ENCODE measurements around the gene HRH3.

The HRH3 gene

DNA sequence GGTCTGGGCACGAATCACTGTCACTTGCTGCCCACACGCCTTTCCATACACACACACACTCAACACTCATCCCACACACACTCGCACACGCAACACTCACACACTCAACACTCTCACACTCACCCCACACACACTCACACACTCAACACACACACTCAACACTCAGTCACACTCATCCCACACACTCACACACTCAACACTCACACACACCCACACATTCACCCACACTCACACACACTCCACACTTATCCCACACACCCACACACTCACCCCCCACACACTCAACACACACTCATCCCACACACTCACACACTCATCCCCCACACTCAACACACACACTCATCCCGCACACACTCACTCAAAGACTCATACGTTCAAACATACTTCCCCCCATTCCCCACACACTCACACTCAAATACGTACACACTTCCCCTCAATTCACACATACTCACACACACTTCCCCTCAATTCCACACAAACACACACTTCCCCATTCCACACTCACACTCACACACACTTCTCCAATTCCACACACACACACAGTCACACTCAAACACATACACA lies 9.0 kb upstream of the HRH3 start:
- DNase-seq = no peak

DNA sequence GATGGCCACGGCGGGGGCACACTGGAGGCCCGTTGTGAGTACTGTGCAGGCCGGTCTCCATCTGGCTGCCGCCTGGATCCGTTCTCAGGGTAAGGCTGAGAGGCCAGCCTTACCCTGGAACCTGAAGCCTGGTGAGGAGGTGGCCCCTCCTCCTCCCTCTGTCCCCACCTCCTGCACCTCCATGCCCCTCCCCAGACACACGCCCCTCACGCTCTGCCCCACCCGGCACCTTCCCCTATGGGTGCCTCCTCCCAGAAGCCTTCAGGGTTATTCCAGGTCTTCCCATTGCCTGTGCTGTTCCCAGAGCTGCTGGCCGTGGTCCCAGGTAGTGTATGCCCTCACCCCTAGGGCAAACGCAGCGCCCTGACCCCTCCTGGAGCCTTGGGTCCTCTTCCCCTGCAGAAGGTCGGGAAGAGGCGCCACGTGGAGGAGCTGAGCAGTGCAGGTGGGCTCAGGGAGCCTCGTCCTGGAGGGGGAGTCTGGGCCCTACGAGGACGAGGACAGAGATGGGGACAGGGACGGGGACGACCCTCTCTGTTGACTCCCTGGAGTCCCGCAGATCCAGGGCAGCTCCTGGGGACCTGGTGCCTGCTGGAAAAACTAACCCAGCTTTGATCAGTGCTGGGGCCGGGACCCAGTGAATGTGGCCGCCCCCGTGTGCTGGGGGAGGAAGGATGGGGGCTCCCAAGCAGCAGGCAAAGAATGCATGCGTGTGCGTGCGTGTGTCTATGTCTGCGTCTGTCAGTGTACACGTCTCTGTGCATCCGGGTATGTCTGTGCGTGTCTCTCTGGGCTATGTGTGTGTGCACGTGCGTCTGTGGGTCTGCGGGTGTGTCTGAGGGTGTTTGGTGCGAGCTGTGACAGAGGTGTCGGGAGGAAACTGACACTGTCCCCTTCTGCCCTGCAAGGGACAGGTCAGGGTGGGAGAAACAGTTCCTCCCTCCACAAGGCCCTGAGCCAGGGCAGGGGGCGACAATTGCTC lies 8.2 kb upstream of the HRH3 start:
- DNase-seq = no peak

DNA sequence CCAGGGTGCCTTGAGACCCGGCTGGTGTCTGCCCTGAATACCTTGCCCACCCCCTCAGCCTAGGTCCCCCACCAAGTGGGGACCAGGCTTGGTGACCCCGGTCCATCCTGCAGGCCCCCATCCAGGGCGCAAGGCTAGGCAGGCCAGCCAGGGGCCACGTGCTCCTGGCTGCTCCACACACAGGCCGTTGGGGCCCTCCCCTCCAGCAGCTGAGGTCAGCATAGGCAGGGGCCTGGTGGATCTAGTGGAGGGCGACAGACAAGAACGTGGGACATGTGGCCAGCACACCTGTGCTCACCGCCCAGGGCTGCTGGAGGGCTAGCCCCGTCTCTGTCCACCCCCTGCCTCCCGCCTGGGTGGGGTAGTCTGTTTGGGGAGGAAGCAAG lies 7.5 kb upstream of the HRH3 start:
- DNase-seq = no peak

DNA sequence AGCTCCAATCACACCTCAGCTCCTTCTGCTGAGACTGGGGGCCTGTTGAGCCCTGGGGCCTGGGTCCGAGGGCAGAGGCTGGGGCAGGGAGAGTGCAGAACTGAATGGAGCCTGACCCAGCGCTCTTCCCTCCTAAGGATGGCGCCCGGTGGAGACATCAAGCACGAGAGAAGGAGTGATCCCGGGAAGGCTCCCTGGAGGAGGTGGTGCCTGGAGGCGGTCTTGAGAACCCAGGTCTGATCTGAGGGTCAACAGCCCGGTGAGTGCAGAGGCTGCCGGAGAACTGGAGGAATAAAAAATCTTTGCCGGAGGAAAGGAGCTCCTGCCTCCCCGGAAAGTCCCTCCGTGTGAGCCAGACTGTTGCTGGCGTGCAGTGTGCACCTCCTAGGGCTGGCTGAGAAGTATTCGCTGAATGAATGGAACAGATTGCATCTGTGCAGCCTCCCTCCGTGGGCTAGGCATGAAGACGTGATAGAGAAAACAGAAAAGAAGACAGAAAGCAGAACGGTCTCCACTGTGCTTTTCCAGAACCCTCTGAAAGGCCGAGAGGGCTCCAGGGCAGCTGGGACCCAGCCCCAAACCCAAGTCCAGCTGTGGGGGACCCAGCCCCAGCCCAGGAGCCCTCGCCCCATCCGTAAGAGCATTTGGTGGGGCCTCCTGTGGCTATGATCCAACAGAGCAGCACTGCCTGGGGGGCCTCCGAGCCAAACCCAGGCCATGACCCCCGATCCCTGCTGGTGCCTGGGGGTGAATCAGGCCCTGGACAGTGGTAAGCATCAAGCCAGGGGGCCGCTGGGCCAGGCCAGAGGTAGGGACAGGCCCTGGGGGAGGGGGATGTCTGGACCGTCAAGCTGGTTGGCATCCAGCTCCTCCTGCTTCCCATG lies 6.9 kb upstream of the HRH3 start:
- DNase-seq = no peak

DNA sequence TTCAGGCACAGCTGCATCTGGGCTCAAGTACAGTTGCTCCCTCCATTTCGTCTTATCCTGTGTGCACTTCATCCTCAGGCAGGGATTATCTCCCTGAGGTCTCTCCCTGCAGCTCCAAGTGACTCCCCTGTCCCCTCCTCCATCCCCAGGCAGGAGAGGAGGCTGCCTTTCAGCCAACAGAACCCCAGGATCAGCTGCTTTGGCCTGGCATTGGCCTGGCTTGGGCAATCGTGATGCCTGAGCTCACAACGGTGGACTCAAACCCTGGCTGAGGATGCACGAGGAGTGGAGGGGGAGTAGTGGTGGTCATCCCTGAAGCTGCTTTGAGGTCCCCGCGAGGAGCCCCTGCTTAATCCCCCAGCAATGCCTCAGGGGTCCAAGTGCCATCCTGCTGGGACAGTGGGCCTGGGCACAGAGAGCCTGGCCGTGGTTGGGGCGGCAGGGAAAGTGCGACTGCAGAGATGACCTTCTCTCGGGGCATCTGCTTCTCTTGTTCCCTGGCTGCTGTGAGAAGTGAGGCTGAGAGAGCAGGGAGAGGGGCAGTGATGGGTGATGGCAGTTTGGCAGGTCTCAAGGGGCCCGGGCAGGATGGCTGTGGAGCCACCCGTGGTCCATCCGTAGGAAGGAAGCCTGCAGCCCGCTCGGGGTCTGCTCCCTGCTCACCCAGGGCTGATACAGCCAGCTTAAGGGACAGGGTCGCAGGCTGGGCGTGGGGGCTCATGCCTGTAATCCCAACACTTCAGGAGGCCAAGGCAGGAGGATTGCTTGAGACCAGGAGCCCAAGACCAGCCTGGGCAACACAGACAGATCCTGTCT lies 6.0 kb upstream of the HRH3 start:
- DNase-seq = no peak

DNA sequence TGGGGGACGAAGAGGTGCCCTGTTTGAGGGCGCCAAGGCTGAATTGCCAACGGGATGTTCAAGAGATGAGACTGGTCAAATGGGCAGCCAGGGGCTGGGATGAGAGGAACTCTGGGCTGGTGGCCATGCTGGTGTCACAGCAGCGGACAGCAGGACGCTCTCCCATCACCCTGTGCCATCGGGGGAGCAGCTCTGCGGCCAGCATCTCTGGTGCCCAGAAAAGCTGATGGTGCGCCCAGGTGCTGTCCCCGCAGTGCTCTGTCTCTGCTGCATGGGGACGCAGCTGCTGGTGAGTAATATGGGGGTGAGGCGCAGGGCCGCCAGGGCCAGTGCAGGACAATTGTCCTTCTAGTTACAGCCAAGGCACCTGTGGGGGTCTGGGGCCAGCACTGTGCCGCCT lies 4.9 kb upstream of the HRH3 start:
- DNase-seq = no peak

DNA sequence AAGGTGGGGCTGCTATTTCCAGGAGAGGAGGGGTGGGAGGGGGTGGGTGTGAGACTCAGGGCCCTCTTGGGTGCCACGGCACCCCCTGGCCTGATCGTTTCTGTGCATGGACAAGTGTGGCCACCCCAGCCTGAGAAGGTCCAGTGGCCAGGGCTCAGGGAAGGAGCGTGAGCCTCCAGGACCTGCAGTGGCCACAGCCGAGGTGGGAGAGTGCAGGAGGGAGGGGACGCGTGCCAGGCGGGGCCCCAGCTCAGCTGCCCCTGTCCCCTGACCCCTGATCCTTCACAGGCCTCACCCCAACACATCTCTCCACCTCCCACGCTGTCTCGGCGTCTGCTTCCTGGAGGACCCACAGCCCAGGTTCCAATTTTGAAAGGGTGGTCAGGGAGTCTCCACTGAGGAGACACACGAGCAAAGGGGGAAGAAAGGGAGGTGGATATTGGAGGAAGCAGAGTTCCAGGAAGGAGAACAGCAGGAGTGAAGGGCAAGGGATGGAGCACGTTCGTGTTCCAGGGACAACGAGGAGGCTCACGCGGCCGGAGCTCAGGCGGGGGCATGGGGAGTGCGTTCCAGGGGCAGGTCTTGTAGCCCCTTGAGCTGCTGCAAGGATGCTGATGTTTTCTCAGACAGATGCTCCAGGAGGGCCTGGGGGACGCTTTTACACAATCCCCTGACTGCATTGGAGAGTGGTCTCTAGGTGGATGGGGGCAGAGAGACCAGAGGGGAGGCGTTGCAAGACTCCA lies 4.2 kb upstream of the HRH3 start:
- DNase-seq = no peak

DNA sequence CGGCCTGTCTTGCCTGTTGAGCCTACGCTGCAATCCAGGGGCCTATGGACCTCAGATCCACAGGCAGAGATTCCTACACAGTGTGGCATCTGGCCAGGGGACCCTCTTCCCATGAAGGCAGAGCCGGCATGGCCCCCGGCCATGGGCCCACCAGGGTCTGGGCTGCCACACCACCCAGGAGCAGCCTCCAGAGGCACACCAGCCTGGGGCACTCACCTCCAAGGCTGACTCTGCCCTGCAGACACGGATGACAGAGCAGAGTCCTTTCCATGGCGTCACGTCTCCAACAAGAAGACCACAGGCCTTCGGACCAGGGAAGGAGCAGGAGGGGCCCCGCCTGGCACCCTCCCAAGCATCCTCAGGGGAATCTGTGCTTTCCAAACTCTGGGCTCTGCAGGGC lies 3.5 kb upstream of the HRH3 start:
- DNase-seq = no peak

DNA sequence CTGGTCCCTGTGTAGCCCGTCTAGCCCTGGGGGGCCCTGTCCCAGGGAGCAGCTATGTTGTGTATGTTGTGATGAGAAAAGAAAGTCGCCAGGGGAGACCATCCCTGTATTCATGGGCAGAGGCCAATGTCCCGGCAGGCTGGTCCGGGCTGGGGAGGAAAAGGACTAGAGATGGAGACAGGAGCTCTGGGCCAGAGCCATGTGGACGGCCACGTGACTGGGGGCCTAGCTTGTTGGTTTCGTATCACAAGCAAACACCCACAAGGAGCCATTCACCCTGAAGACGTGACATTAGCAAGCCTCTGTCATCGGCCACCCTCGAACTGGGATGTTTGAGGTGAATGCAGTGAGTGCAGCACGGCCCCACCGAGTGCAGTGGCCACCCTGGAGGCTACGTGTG lies 2.9 kb upstream of the HRH3 start:
- DNase-seq = no peak

DNA sequence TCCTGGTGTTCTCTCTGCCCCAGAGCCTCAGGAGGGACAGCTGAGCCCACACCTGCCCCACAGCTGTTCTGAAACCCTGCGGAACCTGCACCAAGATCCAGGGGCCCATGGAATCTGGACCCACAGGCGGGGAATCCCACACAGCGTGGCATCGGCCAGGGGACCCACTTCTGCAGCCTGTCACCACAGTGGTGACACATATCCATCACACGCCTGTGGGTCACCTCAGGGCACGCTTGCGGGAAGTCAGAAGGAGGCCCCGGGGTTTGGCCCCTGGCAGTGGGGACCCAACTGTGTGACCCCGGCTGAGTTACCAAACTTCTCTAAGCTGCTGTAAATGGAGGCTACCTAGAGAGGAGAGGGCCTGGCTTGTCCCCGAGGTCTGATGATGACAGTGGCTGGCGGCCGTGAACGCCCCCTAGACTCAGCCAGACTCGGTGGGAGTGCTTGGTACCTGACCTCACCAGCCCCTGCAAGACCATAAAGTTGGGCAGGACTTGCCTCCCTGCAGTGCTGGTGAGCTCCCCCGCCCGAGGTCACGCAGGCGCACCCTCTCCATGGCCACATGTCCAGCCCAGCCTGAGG lies 2.3 kb upstream of the HRH3 start:
- DNase-seq = no peak

DNA sequence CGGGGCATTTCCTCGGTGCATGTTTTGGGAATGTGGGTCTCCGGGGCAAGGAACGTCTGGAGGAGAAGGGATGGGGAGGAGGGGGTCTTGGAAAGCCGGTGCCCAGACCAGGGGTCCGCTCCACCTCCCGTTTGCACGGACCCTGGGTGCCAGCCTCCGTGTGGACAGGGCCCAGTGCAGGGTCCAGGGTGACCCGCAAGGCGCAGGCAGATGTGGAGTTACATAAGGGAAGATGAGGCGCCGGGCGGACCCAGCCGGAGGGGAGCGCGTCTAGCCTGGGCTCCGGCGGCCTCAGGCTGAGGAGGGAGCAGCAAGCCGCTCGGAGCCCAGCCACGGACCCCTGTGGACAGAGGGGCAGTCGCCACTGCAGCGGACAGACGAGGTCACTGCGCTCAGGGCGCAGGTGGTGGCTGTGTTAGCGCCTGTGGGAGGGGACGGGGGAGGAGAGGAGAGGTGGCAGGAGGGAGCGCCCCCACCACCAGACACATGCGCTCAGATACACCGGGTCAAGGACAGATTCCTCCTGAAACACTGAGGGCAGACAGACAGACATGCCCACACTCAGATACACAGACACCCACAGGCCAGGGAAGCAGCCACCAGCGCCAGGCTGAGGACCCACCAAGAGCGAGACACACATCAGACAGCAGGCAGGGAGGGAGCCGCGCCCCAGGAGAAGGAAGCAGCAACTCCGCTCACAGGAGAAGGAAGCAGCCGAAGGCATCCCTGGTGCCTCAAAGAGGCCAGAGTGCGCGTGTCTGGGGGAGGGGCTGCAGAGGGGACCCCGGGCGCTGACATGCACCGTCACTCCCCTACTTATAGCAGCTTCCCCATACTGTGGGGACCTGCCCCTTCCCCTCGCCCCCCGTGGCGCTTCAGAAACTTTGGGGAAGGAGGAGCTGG lies 839 bp upstream of the HRH3 start:
- no peak for DNase-seq

DNA sequence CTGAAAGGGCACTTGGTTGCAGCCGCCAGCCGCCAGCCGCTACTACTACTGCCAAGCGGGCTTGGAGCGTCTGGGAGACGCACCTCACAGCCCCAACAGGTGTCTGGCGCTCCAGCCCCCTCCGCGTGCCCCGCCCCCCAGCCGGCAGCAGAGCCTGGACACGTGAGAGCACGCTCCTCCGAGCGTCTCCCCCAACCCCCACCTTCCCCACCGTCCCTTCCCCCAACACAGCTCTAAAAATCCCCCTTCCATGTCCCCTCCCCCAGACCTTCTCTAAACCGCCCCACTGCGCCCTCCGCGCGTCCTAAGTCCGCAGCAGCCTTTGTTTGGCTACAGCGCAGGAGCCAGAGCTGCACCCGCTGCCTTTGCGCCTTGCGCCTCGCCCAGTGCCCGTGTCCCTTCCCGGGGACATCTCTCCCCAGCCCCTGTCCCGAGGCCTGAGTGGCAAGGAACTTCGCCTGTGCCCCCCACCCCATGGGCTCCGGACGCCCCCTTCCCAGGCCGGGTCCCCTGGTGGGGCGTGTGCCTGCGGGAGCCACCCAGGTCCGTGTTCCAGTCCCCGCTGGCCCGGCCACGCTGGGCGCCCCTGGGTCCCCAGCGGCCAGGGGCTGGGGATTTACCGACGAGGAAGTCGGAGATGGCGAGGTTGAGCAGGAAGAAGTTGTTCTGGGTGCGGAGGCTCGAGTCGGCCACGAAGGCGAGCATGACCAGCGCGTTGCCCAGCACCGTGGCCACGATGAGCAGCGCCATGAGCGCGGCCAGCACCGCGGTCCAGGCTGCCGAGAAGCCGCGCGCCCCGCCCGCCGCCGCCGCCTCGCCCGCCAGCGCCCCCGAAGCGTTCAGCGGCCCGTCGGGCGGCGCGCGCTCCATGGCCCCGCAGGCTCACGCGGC lies 732 bp downstream of the HRH3 start:
- DNase-seq = no peak

DNA sequence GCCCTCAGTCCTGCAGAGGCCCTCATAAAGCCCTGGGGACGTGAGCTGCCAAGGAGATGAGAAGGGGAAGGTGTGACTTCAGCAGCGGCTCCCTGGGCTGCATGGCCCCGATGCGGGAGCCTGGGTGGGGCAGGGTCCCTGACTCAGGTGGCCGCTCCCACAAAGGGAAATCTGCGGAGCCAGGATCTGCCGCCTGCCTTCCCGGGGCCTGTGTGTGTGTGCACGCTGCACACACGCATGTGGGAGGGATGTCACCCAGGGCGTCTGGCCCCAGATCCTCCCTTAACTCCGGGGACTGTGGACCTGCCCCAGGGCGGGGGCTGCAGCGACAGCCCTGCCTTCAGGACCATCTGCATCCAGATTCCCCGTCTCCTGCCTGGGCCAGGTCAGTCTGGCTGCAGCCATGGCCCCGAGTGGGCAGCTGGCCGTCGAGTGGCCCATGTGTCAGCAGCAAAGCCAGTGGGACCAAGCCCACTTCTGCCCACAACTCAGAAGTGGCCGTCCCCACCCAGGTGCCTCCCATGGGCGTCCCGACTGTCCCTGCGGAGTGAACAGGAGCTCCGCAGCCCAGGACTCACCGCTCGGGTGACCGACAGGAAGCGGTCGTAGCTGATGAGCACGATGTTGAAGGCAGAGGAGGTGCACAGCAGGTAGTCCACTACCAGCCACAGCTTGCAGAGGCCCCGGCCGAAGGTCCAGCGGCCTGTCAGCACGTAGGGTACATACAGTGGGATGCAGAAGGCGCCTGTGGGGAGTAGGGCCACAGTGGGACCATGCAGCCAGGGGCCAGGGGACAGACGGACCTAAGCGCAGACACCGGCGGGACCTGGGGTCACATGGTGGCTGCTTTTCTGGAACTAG lies 1.9 kb downstream of the HRH3 start:
- no peak for DNase-seq

DNA sequence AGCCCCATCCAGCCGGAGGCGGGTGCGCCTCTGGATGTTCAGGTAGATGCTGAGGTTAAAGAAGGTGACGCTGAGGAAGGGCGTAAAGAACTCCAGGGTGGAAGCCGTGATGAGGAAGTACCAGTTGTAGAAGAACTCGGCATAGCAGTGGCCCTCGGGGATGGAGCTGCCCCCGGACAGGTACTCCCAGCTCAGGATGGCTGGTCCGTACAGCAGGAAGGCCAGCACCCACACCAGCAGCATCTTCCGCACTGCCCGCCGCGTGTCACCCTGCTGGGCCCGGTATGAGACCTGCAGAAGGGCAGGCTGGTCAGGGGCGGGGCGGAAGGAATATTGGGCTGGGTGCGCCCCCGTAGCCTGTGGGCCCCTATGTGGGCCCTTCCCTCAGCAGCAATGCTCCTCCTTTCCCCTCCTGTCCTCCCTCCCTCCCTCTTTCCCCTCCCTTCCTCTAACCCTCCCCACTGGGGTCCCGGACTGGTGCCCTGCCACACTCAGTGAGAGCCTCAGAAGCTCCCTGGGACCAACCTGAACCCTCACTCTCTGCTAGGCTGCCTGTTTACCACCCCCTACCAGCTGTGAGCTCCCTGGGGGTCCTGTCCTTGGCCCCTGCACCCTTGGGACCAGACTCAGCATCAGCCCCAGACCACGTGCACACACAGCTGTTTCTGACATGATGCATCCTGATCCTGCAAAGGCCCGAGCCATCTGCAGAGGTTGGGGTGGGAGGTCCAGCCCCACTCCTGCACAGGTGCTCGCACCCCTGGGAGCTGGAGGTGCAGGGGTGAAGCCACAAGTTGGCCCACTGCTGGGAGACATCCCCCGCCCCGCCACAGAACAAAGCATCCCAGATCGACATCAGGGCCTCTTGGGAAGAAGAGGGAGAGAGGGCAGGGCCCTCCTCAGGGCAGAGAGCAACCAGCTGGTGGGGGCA lies 3.2 kb downstream of the HRH3 start:
- no peak for DNase-seq

DNA sequence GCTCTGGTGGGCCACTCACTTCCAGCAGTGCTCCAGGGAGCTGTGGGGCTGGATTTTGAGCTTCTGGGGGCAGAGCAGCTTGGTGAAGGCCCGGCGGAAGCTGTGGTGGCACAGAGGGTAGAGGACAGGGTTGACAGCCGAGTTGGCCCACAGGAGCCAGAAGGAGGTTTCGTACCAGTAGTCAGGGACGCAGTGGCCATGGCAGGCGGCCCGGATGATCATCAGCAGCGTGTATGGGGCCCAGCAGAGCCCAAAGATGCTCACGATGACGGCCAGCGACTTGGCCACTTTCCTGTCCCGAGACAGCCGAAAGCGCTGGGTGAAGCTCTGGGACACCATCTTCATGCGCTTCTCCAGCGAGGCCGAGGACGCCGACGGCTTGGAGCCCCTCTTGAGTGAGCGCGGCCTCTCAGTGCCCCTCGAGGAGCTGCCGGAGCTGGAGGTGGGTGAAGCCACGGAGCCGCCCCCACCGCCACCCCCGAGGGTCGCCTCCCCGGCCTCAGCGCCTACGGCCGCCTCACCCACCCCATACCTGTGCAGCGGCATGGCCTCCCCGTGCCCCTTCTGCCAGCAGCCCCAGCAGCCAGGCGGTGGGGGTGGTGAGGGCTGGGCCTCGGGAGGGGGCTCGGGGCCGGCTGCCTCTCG lies 4.0 kb downstream of the HRH3 start:
- DNase-seq = no peak

All from inflammatory macrophage (primary cell).